Trophoblast cell (in vitro differentiated cells and primary cell): Measurements from ENCODE around the gene SEPTIN11.
A peak's percentile ranks its signal among the peaks of the same experiment; 100 is the strongest.
"Not testable (repeated sequence)": the region's sequence is repeated elsewhere in the genome, so short reads cannot be mapped to it uniquely, and the experiment has no call there.

Experiments used
- DNase-seq, 2 donors: peaks; one replicate each; pipeline ENCODE4 v3.0.0-alpha.2; 2016
- H2AFZ ChIP-seq: 2 replicates; pipeline ENCODE4 v1.6.1; 2013; ENCODE audit warnings: low read length, moderate library complexity, mild to moderate bottlenecking; ENCODE audit not compliant: insufficient read depth, poor library complexity
- H2AK5ac ChIP-seq: 2 replicates; pipeline ENCODE4 v1.6.1; 2013; ENCODE audit warnings: mild to moderate bottlenecking, low read length
- H2BK120ac ChIP-seq: 2 replicates; pipeline ENCODE4 v1.6.1; 2013; ENCODE audit warnings: low read length, mild to moderate bottlenecking, moderate library complexity; ENCODE audit not compliant: insufficient read depth, poor library complexity
- H2BK12ac ChIP-seq: 2 replicates; pipeline ENCODE4 v1.6.1; 2013; ENCODE audit warnings: mild to moderate bottlenecking, low read length, moderate library complexity
- H2BK5ac ChIP-seq: 2 replicates; pipeline ENCODE4 v1.6.1; 2013; ENCODE audit warnings: low read length, low read depth, moderate library complexity, mild to moderate bottlenecking; ENCODE audit not compliant: poor library complexity
- H3K14ac ChIP-seq: 2 replicates; pipeline ENCODE4 v1.6.1; 2013; ENCODE audit warnings: mild to moderate bottlenecking, low read length
- H3K18ac ChIP-seq: 2 replicates; pipeline ENCODE4 v1.6.1; 2013; ENCODE audit warnings: mild to moderate bottlenecking, low read length
- H3K23ac ChIP-seq: 2 replicates; pipeline ENCODE4 v1.6.1; 2013; ENCODE audit warnings: low read length
- H3K27ac ChIP-seq: 2 replicates; pipeline ENCODE4 v1.5.1; 2013; ENCODE audit warnings: low read depth, mild to moderate bottlenecking, inconsistent platforms, low read length, moderate library complexity
- H3K27me3 ChIP-seq: 2 replicates; pipeline ENCODE4 v1.6.1; 2013; ENCODE audit warnings: inconsistent platforms, mild to moderate bottlenecking, low read length, moderate library complexity; ENCODE audit not compliant: insufficient read depth
- H3K36me3 ChIP-seq, 2 experiments: 1 replicate in 1 of 2; 2 replicates in 1 of 2; pipeline ENCODE4 v1.6.1; 2013; ENCODE audit warnings: low read length in 2 of 2, mild to moderate bottlenecking in 2 of 2, moderate library complexity in 1 of 2; ENCODE audit not compliant: insufficient read depth in 2 of 2, control insufficient read depth in 1 of 2
- H3K4ac ChIP-seq: 2 replicates; pipeline ENCODE4 v1.6.1; 2013; ENCODE audit warnings: low read depth, mild to moderate bottlenecking, low read length, moderate library complexity
- H3K4me1 ChIP-seq, 2 experiments: 1 replicate in 1 of 2; 2 replicates in 1 of 2; pipeline ENCODE4 v1.6.1; 2013; ENCODE audit warnings: low read length in 2 of 2, mild to moderate bottlenecking in 2 of 2, moderate library complexity in 1 of 2; ENCODE audit not compliant: insufficient read depth in 2 of 2, control insufficient read depth in 1 of 2
- H3K4me2 ChIP-seq: 2 replicates; pipeline ENCODE4 v1.6.1; 2013; ENCODE audit warnings: inconsistent platforms, mild to moderate bottlenecking, low read length, moderate library complexity
- H3K4me3 ChIP-seq: 2 replicates; pipeline ENCODE4 v1.5.1; 2013; ENCODE audit warnings: mild to moderate bottlenecking, low read depth, low read length, inconsistent platforms
- H3K79me1 ChIP-seq: one replicate; pipeline ENCODE4 v1.6.1; 2013; ENCODE audit warnings: low read length
- H3K79me2 ChIP-seq: 2 replicates; pipeline ENCODE4 v1.6.1; 2013; ENCODE audit warnings: low read length, mild to moderate bottlenecking; ENCODE audit not compliant: control insufficient read depth, insufficient read depth, poor library complexity
- H3K9ac ChIP-seq: 2 replicates; pipeline ENCODE4 v1.6.1; 2013; ENCODE audit warnings: mild to moderate bottlenecking, low read length
- H3K9me3 ChIP-seq: 2 replicates; pipeline ENCODE4 v1.6.1; 2013; ENCODE audit warnings: low read depth, mild to moderate bottlenecking, control low read depth, inconsistent platforms, low read length; ENCODE audit not compliant: insufficient read depth
- H4K12ac ChIP-seq: 2 replicates; pipeline ENCODE4 v1.6.1; 2013; ENCODE audit warnings: low read depth, mild to moderate bottlenecking, low read length, moderate library complexity
- H4K8ac ChIP-seq: 2 replicates; pipeline ENCODE4 v1.6.1; 2013; ENCODE audit warnings: low read depth, mild to moderate bottlenecking, low read length, moderate library complexity
- H4K91ac ChIP-seq: one replicate; pipeline ENCODE4 v1.6.1; 2013; ENCODE audit warnings: low read depth, mild to moderate bottlenecking, low read length, moderate library complexity
- WGBS: extraction: QIAGEN DNeasy Blood & Tissue Kit; methylation state at CpG from one replicate; pipeline ENCODE4 v1.1.7; 2013; ENCODE audit warnings: missing lambda C conversion rate; ENCODE audit not compliant: insufficient read length, insufficient coverage; ENCODE audit errors: extremely low coverage; 5-methylcytosine and 5-hydroxymethylcytosine counted together

Gene SEPTIN11

DNA sequence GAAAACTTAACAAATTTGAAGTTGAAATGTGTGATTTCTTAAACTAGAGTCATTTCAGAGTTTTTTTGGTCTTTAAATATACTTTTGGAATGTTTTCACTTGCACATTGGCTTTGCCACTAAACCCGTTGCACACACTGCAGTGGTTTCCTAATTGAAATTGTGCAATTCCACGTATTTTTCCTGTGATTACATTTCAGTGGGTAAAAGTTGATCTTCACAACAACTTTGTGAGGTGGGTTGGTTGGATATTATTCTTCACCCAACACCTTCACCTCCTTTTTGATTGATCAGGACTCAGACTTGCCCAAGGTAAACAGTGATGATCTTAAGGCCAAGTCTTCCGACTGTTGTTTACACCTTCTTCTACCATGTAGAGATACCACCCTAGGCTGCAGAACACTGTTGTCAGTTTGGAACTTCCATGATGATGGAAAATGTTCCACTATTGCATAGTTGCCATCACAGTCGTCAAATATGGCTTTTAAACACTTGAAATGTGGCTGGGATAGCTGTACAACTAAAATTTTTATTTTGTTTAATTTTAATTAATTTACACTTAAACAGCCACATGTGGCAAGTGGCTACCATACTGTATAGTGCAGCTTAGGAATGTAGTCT, 13.7 kb downstream of the SEPTIN11 start:
- peak; percentile 50 to 87 for DNase-seq
- Histone ChIP-seq H3K9me3 (no peaks in the 10 kb centered on the region), H4K8ac (no peak overlapping the region), H3K4ac (peak overlapping the region; percentile 21), H2BK5ac (no peak overlapping the region), H2AK5ac (no peak overlapping the region), H3K4me1 (no peaks in the 10 kb centered on the region), H3K4me3 (no peak overlapping the region), H3K27ac (no peak overlapping the region), H3K27me3 (no peaks in the 10 kb centered on the region), H3K36me3 (peaks cover 0 to 4% of the 10 kb centered on the region in 2 experiments), H3K79me1 (no peaks in the 10 kb centered on the region), H3K18ac (no peak overlapping the region), H3K14ac (no peak overlapping the region), H3K4me2 (no peak overlapping the region), H2BK120ac (no peak overlapping the region), H4K91ac (no peak overlapping the region), H2AFZ (no peak overlapping the region), H3K79me2 (peaks cover 2% of the 10 kb centered on the region), H3K9ac (no peak overlapping the region), H2BK12ac (no peak overlapping the region), H4K12ac (no peak overlapping the region), H3K23ac (no peak overlapping the region)
- no CpG with 5 or more reads among the region's 4 CpGs for WGBS

DNA sequence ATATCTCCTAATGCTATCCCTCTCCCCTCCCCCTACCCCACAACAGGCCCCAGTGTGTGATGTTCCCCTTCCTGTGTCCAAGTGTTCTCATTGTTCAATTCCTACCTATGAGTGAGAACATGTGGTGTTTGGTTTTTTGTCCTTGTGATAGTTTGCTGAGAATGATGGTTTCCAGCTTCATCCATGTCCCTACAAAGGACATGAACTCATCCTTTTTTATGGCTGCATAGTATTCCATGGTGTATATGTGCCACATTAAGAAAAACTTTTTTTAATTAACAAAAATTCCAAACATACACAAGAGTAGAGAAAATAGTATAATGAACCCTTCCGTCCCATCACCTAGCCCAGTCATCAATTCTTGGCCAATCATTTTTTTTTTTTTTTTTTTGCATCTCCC, 14.4 kb downstream of the SEPTIN11 start:
- not testable (repeated sequence) for H3K23ac ChIP-seq, H3K14ac ChIP-seq, H2BK5ac ChIP-seq, H4K12ac ChIP-seq, H3K4me3 ChIP-seq, H3K9ac ChIP-seq, H3K79me2 ChIP-seq, H2AFZ ChIP-seq, H4K91ac ChIP-seq, H3K9me3 ChIP-seq, H3K4me2 ChIP-seq, H3K79me1 ChIP-seq, H2BK12ac ChIP-seq, H2BK120ac ChIP-seq, H4K8ac ChIP-seq, H2AK5ac ChIP-seq, H3K4ac ChIP-seq, H3K18ac ChIP-seq, H3K4me1 ChIP-seq, DNase-seq, H3K27ac ChIP-seq, H3K27me3 ChIP-seq, H3K36me3 ChIP-seq
- no CpG with 5 or more reads among the region's 1 CpG for WGBS

DNA sequence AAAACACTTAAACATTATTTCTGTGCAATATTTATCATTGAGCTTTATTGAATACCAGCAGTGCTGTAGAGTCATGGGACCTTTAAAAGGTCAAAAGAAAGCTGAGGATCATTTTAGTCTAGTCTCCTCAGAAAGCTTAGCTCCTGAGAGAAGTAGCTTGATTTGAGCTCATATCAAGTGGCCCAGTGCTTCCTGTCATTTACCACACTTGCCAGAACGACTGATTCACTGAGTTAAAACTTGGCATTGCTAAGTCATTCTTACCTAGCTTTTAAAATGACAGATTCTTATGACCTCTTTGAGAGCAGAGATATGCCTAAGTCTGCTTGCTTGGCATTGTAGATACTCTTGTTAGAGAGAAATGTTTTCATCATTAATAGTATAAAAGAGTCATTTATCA, 15.2 kb downstream of the SEPTIN11 start:
- no peak overlapping the region for H2BK5ac ChIP-seq
- no peak overlapping the region for H4K12ac ChIP-seq
- no peak overlapping the region for H2BK12ac ChIP-seq
- no peaks in the 10 kb centered on the region for H3K4me1 ChIP-seq
- H3K4me2 ChIP-seq: no peak overlapping the region
- no peak overlapping the region for H3K14ac ChIP-seq
- H3K36me3 ChIP-seq: peaks cover 0 to 4% of the 10 kb centered on the region in 2 experiments
- WGBS: no CpG with 5 or more reads among the region's 1 CpG
- H2BK120ac ChIP-seq: no peak overlapping the region
- H3K27me3 ChIP-seq: no peaks in the 10 kb centered on the region
- no peak for DNase-seq
- no peak overlapping the region for H3K27ac ChIP-seq
- H4K91ac ChIP-seq: no peak overlapping the region
- H3K4ac ChIP-seq: peak overlapping the region; percentile 59
- no peaks in the 10 kb centered on the region for H3K79me1 ChIP-seq
- no peak overlapping the region for H4K8ac ChIP-seq
- H3K9ac ChIP-seq: no peak overlapping the region
- no peak overlapping the region for H3K4me3 ChIP-seq
- H3K79me2 ChIP-seq: peaks cover 2% of the 10 kb centered on the region
- no peak overlapping the region for H2AK5ac ChIP-seq
- no peak overlapping the region for H3K18ac ChIP-seq
- H3K23ac ChIP-seq: no peak overlapping the region
- H2AFZ ChIP-seq: no peak overlapping the region
- H3K9me3 ChIP-seq: no peaks in the 10 kb centered on the region

- Histone ChIP-seq H4K12ac (no peak overlapping the region), H3K14ac (no peak overlapping the region), H3K9me3 (no peaks in the 10 kb centered on the region), H3K4me2 (no peak overlapping the region), H4K91ac (no peak overlapping the region), H3K27me3 (no peaks in the 10 kb centered on the region), H3K23ac (no peak overlapping the region), H3K79me2 (peaks cover 2% of the 10 kb centered on the region), H3K4ac (no peak overlapping the region), H3K9ac (no peak overlapping the region), H3K79me1 (no peaks in the 10 kb centered on the region), H2BK120ac (no peak overlapping the region), H4K8ac (no peak overlapping the region), H3K4me3 (no peak overlapping the region), H2AK5ac (no peak overlapping the region), H3K18ac (no peak overlapping the region), H2AFZ (no peak overlapping the region), H3K27ac (no peak overlapping the region), H2BK12ac (no peak overlapping the region), H3K4me1 (no peaks in the 10 kb centered on the region), H2BK5ac (no peak overlapping the region), H3K36me3 (peaks cover 0 to 4% of the 10 kb centered on the region in 2 experiments)
- no CpG with 5 or more reads among the region's 2 CpGs for WGBS
- no peak for DNase-seq
Measured at GRCh38 chr4:76965866-76966579, 16.5 kb downstream of the SEPTIN11 start.
